ENCODE results near the gene PCDHA6. TPM values are rescaled to one million over a fixed set of nuclear protein-coding genes. Genes with fewer than 3 reads are reported as not detected.
"Not testable (repeated sequence)": the region's sequence is repeated elsewhere in the genome, so short reads cannot be mapped to it uniquely, and the experiment has no call there.

Gene PCDHA6
- total RNA-seq, 2 experiments from 2014 or later, result not detected

GRCh38 chr5:140833993-140834392, 6.2 kb downstream of the PCDHA6 start, which contains the start of gene PCDHA7:
PCDHA7 (plus strand) TSS chr5:140834269; CDS start chr5:140834384, 115 bp downstream.
- Mint-ChIP-seq H3K36me3 (ENCODE audit: low read depth) (peaks cover 4% of the 10 kb centered on the region), H3K9me3 (peaks cover 15% of the 10 kb centered on the region), H3K27ac (no peak within 1 kb of the TSS), H3K4me1 (no peaks in the 10 kb centered on the region), H3K27me3 (peaks cover 5% of the 10 kb centered on the region), H3K4me3 (no peak within 1 kb of the TSS)
- no peak for DNase-seq
- ChIA-PET CTCF (no interaction called here), POLR2A (no interaction called here)

- H3K36me3 Mint-ChIP-seq (ENCODE audit: low read depth); CTCF ChIA-PET; POLR2A ChIA-PET: not testable (repeated sequence)
Measured at GRCh38 chr5:140834439-140835008, 6.8 kb downstream of the PCDHA6 start.

GRCh38 chr5:140835622-140836510, 8.1 kb downstream of the PCDHA6 start:
- Mint-ChIP-seq H3K4me1 (no peaks in the 10 kb centered on the region), H3K27me3 (peaks cover 5% of the 10 kb centered on the region), H3K4me3 (no peak overlapping the region), H3K36me3 (ENCODE audit: low read depth) (peaks cover 4% of the 10 kb centered on the region), H3K27ac (no peak overlapping the region), H3K9me3 (peaks cover 16% of the 10 kb centered on the region)
- CTCF ChIA-PET, result no interaction called here
- DNase-seq, result no peak
- POLR2A ChIA-PET, result no interaction called here

More at GRCh38 chr5:140834439-140835008, 6.8 kb downstream of the PCDHA6 start:
- not testable (repeated sequence) for H3K4me1 Mint-ChIP-seq, DNase-seq, H3K4me3 Mint-ChIP-seq, H3K27me3 Mint-ChIP-seq, H3K27ac Mint-ChIP-seq
- peaks cover 13% of the 10 kb centered on the region for H3K9me3 Mint-ChIP-seq

- H3K9me3 Mint-ChIP-seq, result peaks cover 13% of the 10 kb centered on the region
- H3K4me3 Mint-ChIP-seq, result no peak within 1 kb of the TSS
- ChIA-PET CTCF (interaction anchor here (0.8 to 1.0 kb wide), 2 partner anchors 12 to 200 kb away, joined by 4 to 6 read pairs; no protein-coding TSS in a partner anchor), POLR2A (no interaction called here)
- DNase-seq, result no peak
- no peaks in the 10 kb centered on the region for H3K27me3 Mint-ChIP-seq
- no peaks in the 10 kb centered on the region for H3K4me1 Mint-ChIP-seq
- H3K36me3 Mint-ChIP-seq (ENCODE audit: low read depth), result peaks cover 5% of the 10 kb centered on the region
- H3K27ac Mint-ChIP-seq, result no peak within 1 kb of the TSS
Measured at GRCh38 chr5:140840978-140841962, 13.5 kb downstream of the PCDHA6 start, which contains the start of gene PCDHA8. PCDHA8 (plus strand) TSS chr5:140841187; CDS start chr5:140841322, 135 bp downstream.

GRCh38 chr5:140842798-140843733, 15.3 kb downstream of the PCDHA6 start:
- H3K4me1 Mint-ChIP-seq, result no peaks in the 10 kb centered on the region
- H3K36me3 Mint-ChIP-seq (ENCODE audit: low read depth), result peaks cover 5% of the 10 kb centered on the region
- H3K4me3 Mint-ChIP-seq, result no peak overlapping the region
- H3K27ac Mint-ChIP-seq, result no peak overlapping the region
- POLR2A ChIA-PET, result no interaction called here
- H3K9me3 Mint-ChIP-seq, result peaks cover 13% of the 10 kb centered on the region
- DNase-seq, result no peak
- CTCF ChIA-PET, result no interaction called here
- no peaks in the 10 kb centered on the region for H3K27me3 Mint-ChIP-seq

- DNase-seq; H3K27ac Mint-ChIP-seq; H3K36me3 Mint-ChIP-seq (ENCODE audit: low read depth); H3K9me3 Mint-ChIP-seq; H3K4me1 Mint-ChIP-seq; H3K4me3 Mint-ChIP-seq; H3K27me3 Mint-ChIP-seq; CTCF ChIA-PET; POLR2A ChIA-PET: not testable (repeated sequence)
Measured at GRCh38 chr5:140848139-140849102, 20.7 kb downstream of the PCDHA6 start, which contains the start of gene PCDHA9. PCDHA9 (plus strand) TSS chr5:140848382; CDS start chr5:140848496, 114 bp downstream.

GRCh38 chr5:140849831-140850634, 22.3 kb downstream of the PCDHA6 start:
- POLR2A ChIA-PET; H3K27ac Mint-ChIP-seq; H3K9me3 Mint-ChIP-seq; DNase-seq; H3K36me3 Mint-ChIP-seq (ENCODE audit: low read depth); H3K4me3 Mint-ChIP-seq; H3K27me3 Mint-ChIP-seq; CTCF ChIA-PET; H3K4me1 Mint-ChIP-seq: not testable (repeated sequence)

- Mint-ChIP-seq H3K4me3 (no peak within 1 kb of the TSS), H3K9me3 (peaks cover 20% of the 10 kb centered on the region), H3K36me3 (ENCODE audit: low read depth) (peaks cover 3% of the 10 kb centered on the region), H3K27me3 (no peaks in the 10 kb centered on the region), H3K4me1 (no peaks in the 10 kb centered on the region), H3K27ac (no peak within 1 kb of the TSS)
- ChIA-PET CTCF (no interaction called here), POLR2A (no interaction called here)
- DNase-seq, result no peak
Measured at GRCh38 chr5:140855772-140856674, 28.3 kb downstream of the PCDHA6 start, which contains the start of gene PCDHA10. PCDHA10 (plus strand) TSS chr5:140855897; CDS start chr5:140856049, 152 bp downstream.

- Mint-ChIP-seq H3K27ac (no peak overlapping the region), H3K9me3 (peaks cover 31% of the 10 kb centered on the region), H3K27me3 (no peaks in the 10 kb centered on the region), H3K4me3 (no peak overlapping the region), H3K4me1 (no peaks in the 10 kb centered on the region), H3K36me3 (ENCODE audit: low read depth) (peaks cover 3% of the 10 kb centered on the region)
- ChIA-PET POLR2A (no interaction called here), CTCF (no interaction called here)
- DNase-seq, result no peak
Measured at GRCh38 chr5:140857177-140857986, 29.6 kb downstream of the PCDHA6 start.

GRCh38 chr5:140857987-140858240, 30.2 kb downstream of the PCDHA6 start:
- POLR2A ChIA-PET, result no interaction called here
- Mint-ChIP-seq H3K36me3 (ENCODE audit: low read depth) (peaks cover 3% of the 10 kb centered on the region), H3K27me3 (no peaks in the 10 kb centered on the region), H3K27ac (no peak overlapping the region), H3K9me3 (peaks cover 30% of the 10 kb centered on the region), H3K4me1 (no peaks in the 10 kb centered on the region), H3K4me3 (no peak overlapping the region)
- no peak for DNase-seq
- CTCF ChIA-PET, result no interaction called here

Data from activated CD4-positive, alpha-beta memory T cell treated with anti-CD3 and anti-CD28 coated beads, Interleukin-2, amount 10 ng/mL, durations not matched to agents 7 days and 5 days (primary cell).